Measurements from ENCODE around the gene SH3RF3. TPM values are rescaled to one million over a fixed set of nuclear protein-coding genes. Genes with fewer than 3 reads are reported as not detected.

Gene SH3RF3
- polyA plus RNA-seq, 1 of the 3 experiments (the other 2 are of a cell fraction): 1.9 TPM

GRCh38 chr2:109195193-109196045 lies 66.4 kb downstream of the SH3RF3 start:
- Histone ChIP-seq H3K27me3 (ENCODE audit: insufficient read depth) (no peaks in the 10 kb centered on the region), H3F3A (replicated peaks; ENCODE audit: insufficient read depth) (no peaks in the 10 kb centered on the region), H3K9me2 (no peaks in the 10 kb centered on the region), H3K9ac (no peak overlapping the region), H3K27ac (ENCODE audit: low read depth in 2 of 2, low read length in 1 of 2) (no peak overlapping the region; a peak in 1 of 4 replicates), H3K4me3 (ENCODE audit: low read depth in 2 of 2, low read length in 1 of 2) (no peak overlapping the region), H3K79me2 (ENCODE audit: insufficient read depth) (peaks cover 24% of the 10 kb centered on the region; the same call in 1 of the 2 replicates), H4K20me1 (ENCODE audit: insufficient read depth) (peaks cover 42% of the 10 kb centered on the region), H3K4me1 (ENCODE audit: control insufficient read depth in 1 of 2, insufficient read depth in 2 of 2, low read depth in 1 of 2, low read length in 1 of 2) (peaks cover 0 to 43% of the 10 kb centered on the region in 2 experiments; a peak in 1 of 4 replicates), H3K4me2 (no peak overlapping the region), H3K9me3 (no peaks in the 10 kb centered on the region), H3K36me3 (replicated peaks in 1 of 2; ENCODE audit: control insufficient read depth in 1 of 2, insufficient read depth in 2 of 2, low read length in 1 of 2) (no peaks in the 10 kb centered on the region), H2AFZ (ENCODE audit: low read depth) (no peak overlapping the region)
- WGBS (ENCODE audit: low lambda C conversion rate): 86% methylated on average over 17 of the region's 19 CpGs
- DNase-seq: peak; percentile 38
- CTCF ChIA-PET: interaction anchor here (1.0 to 1.7 kb wide), 2 partner anchors 19 to 67 kb away, joined by 3 to 4 read pairs; partner anchors contain the start of gene SH3RF3
- TF ChIP-seq NFIC (IDR thresholded peaks at IDR 0.05; ENCODE audit: borderline replicate concordance): no peak
- no peak for TF ChIP-seq FOSL2 (IDR thresholded peaks at IDR 0.05; ENCODE audit: borderline replicate concordance, low read depth)
- no peak for TF ChIP-seq ZBTB33 (IDR thresholded peaks at IDR 0.05; ENCODE audit: borderline replicate concordance, low read depth)
- TF ChIP-seq SIN3A (IDR thresholded peaks at IDR 0.05; ENCODE audit: borderline replicate concordance, low read depth, low read length): no peak
- TF ChIP-seq FOXM1 (IDR thresholded peaks at IDR 0.05; ENCODE audit: low read depth): no peak
- TF ChIP-seq POLR2AphosphoS5 (IDR thresholded peaks at IDR 0.05; ENCODE audit: low read depth, low read length): no peak
- TF ChIP-seq EP300 (IDR thresholded peaks at IDR 0.05; ENCODE audit: borderline replicate concordance in 1 of 2, low read depth in 1 of 2, low read length in 1 of 2): no peak
- TF ChIP-seq ELF1 (IDR thresholded peaks at IDR 0.05): no peak
- TF ChIP-seq FOXJ3 (CRISPR knock-in tag; IDR thresholded peaks at IDR 0.05): no peak
- TF ChIP-seq RXRA (IDR thresholded peaks at IDR 0.05; ENCODE audit: borderline replicate concordance, low read depth): no peak
- no peak for TF ChIP-seq MXI1 (IDR thresholded peaks at IDR 0.05; ENCODE audit: low read depth, low read length)
- no peak for TF ChIP-seq GATA2 (CRISPR knock-in tag; IDR thresholded peaks at IDR 0.05)
- TF ChIP-seq NRF1 (IDR thresholded peaks at IDR 0.05; ENCODE audit: low read depth, low read length): no peak
- no peak for TF ChIP-seq PBX3 (IDR thresholded peaks at IDR 0.05)
- TF ChIP-seq GABPA (IDR thresholded peaks at IDR 0.05; ENCODE audit: low read depth): no peak
- no peak for TF ChIP-seq TCF12 (IDR thresholded peaks at IDR 0.05)
- TF ChIP-seq CTCF (IDR thresholded peaks at IDR 0.05): no peak
- no peak for TF ChIP-seq USF2 (IDR thresholded peaks at IDR 0.05; ENCODE audit: borderline replicate concordance, low read depth, low read length)
- no peak for TF ChIP-seq IRF3 (IDR thresholded peaks at IDR 0.05; ENCODE audit: low read depth, low read length)
- no peak for TF ChIP-seq TAF1 (IDR thresholded peaks at IDR 0.05; ENCODE audit: borderline replicate concordance, low read depth, low read length)
- POLR2A ChIA-PET: no interaction called here

Measured in SK-N-SH (cell line).